Lower lobe of right lung (tissue), 2 donors: ENCODE data around the gene CBX1. TPM values are rescaled to one million over a fixed set of nuclear protein-coding genes. Genes with fewer than 3 reads are reported as not detected.

Experiments
- ATAC-seq, 2 donors: fragments of 200-7000 bp; cut with Tn5 transposase; one replicate each; pipeline ENCODE4 v1.9.1; 2020 to 2022; ENCODE audit warnings: mild to moderate bottlenecking in 2 of 2, moderate library complexity in 2 of 2
- DNase-seq: peaks from one replicate; pipeline ENCODE4 v3.0.0-alpha.2; 2020
- H3K27ac ChIP-seq: fragments of 200-600 bp; one replicate; pipeline ENCODE4 v1.8.0; 2022
- H3K27me3 ChIP-seq: fragments of 200-600 bp; one replicate; pipeline ENCODE4 v1.8.0; 2022; ENCODE audit warnings: low read depth
- H3K36me3 ChIP-seq: fragments of 200-600 bp; one replicate; pipeline ENCODE4 v1.8.0; 2022; ENCODE audit warnings: mild to moderate bottlenecking
- H3K4me1 ChIP-seq: fragments of 200-600 bp; one replicate; pipeline ENCODE4 v1.8.0; 2022
- H3K4me3 ChIP-seq: fragments of 200-600 bp; one replicate; pipeline ENCODE4 v1.8.0; 2022; ENCODE audit warnings: mild to moderate bottlenecking
- H3K9me3 ChIP-seq: fragments of 200-600 bp; one replicate; pipeline ENCODE4 v1.8.0; 2022
- CTCF ChIP-seq: fragments of 200-600 bp; IDR thresholded peaks from one replicate; pipeline ENCODE4 v1.8.0; 2022; ENCODE audit warnings: antibody characterized with exemption, mild to moderate bottlenecking
- intact Hi-C: fragments of 100-400 bp; cut with DNase I; formaldehyde crosslinking; loops from one replicate; pipeline ENCODE4 v1.11.0; 2022
- total RNA-seq: library from RNA; stranded (reverse); fragmentation: NEBNext Ultra II Directional; extraction: Animal tissue kit (Norgen Biotek cat#: 25700); gene quantifications from one replicate; pipeline ENCODE4 v1.2.1, GENCODE V29; 2021
- donor health status: DM: no; HTN: yes; CAD: no; lungs with severe emphysema.

CBX1 gene
- total RNA-seq, 1 donor from 2014 or later: 30.7 TPM

- H3K4me1 ChIP-seq: peaks cover 71% of the 10 kb centered on the region
- ATAC-seq (no peak), DNase-seq (peak; percentile 59)
- intact Hi-C loops: no loop called here
- H3K9me3 ChIP-seq: no peaks in the 10 kb centered on the region
- H3K4me3 ChIP-seq: peak overlapping the region; percentile 24
- no peaks in the 10 kb centered on the region for H3K27me3 ChIP-seq
- H3K36me3 ChIP-seq: peaks cover 58% of the 10 kb centered on the region
- peak overlapping the region; percentile 92 for H3K27ac ChIP-seq
- no peak for TF ChIP-seq CTCF
Measured at GRCh38 chr17:48052956-48053757, 48.1 kb downstream of the CBX1 start.

- DNase-seq (no peak), ATAC-seq (no peak)
- peak overlapping the region; percentile 92 for H3K27ac ChIP-seq
- no peak for TF ChIP-seq CTCF
- H3K36me3 ChIP-seq: peaks cover 45% of the 10 kb centered on the region
- intact Hi-C loops: no loop called here
- peak overlapping the region; percentile 87 for H3K4me3 ChIP-seq
- no peaks in the 10 kb centered on the region for H3K9me3 ChIP-seq
- peaks cover 74% of the 10 kb centered on the region for H3K4me1 ChIP-seq
- H3K27me3 ChIP-seq: no peaks in the 10 kb centered on the region
Measured at GRCh38 chr17:48051706-48052486, 49.4 kb downstream of the CBX1 start.

GRCh38 chr17:48051283-48051682 is 50.0 kb downstream of the CBX1 start:
- Histone ChIP-seq H3K4me3 (peak overlapping the region; percentile 87), H3K27me3 (no peaks in the 10 kb centered on the region), H3K27ac (peak overlapping the region; percentile 92), H3K9me3 (no peaks in the 10 kb centered on the region), H3K36me3 (peaks cover 39% of the 10 kb centered on the region), H3K4me1 (peaks cover 80% of the 10 kb centered on the region)
- TF ChIP-seq CTCF: no peak
- intact Hi-C loops: no loop called here
- DNase-seq (no peak), ATAC-seq (no peak)

GRCh38 chr17:48048384-48049126 is 52.7 kb downstream of the CBX1 start:
- Histone ChIP-seq H3K9me3 (no peaks in the 10 kb centered on the region), H3K4me1 (peaks cover 58% of the 10 kb centered on the region), H3K36me3 (peaks cover 15% of the 10 kb centered on the region), H3K27ac (peak overlapping the region; percentile 92), H3K27me3 (no peaks in the 10 kb centered on the region), H3K4me3 (peak overlapping the region; percentile 87)
- TF ChIP-seq CTCF: no peak
- ATAC-seq: peak; percentile 89 to 92
- intact Hi-C loops: no loop called here
- DNase-seq: peak; percentile 93

GRCh38 chr17:48047741-48048383 is 53.4 kb downstream of the CBX1 start, which contains the start of gene NFE2L1:
NFE2L1 (plus strand) TSS chr17:48048359; CDS start chr17:48051119, 2,760 bp downstream.
- peak within 1 kb of the TSS; percentile 92 for H3K27ac ChIP-seq
- TF ChIP-seq CTCF: no peak
- peak; percentile 96 to 97 for ATAC-seq
- H3K4me3 ChIP-seq: peak within 1 kb of the TSS; percentile 87
- peaks cover 15% of the 10 kb centered on the region for H3K36me3 ChIP-seq
- intact Hi-C loops: no loop called here
- peaks cover 51% of the 10 kb centered on the region for H3K4me1 ChIP-seq
- DNase-seq: peak; percentile 100
- no peaks in the 10 kb centered on the region for H3K27me3 ChIP-seq
- no peaks in the 10 kb centered on the region for H3K9me3 ChIP-seq
